OCI-M2 (cell line): ENCODE data around the gene KCNQ1.

Source experiments
- DNase-seq: peaks from one replicate; lab custom pipeline; 2025; ENCODE audit not compliant: unreplicated experiment; lab: John Stamatoyannopoulos, UW

Gene KCNQ1

GRCh38 chr11:2409611-2410468 lies 35.0 kb upstream of the KCNQ1 start:
- no peak for DNase-seq

DNA sequence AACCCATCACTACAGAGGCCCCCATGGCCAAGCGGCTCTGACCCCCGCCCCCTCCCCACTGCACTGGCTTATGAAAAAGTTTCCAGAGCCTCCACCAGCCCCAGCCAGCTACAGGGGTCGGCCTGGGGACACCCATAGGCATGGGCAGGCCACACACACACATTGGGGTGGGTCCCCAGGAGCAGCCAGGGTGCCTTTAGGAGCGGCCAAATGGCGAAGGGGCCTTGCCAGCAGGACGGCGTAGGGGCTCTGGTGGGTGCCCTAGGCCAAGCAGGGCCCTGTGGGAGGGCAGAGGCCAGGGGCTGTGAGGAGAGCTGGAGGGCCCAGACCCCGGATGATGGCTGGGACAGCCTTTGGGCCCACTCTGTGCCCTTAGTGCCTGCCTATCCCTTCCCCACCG lies 34.2 kb upstream of the KCNQ1 start:
- DNase-seq = no peak

DNA sequence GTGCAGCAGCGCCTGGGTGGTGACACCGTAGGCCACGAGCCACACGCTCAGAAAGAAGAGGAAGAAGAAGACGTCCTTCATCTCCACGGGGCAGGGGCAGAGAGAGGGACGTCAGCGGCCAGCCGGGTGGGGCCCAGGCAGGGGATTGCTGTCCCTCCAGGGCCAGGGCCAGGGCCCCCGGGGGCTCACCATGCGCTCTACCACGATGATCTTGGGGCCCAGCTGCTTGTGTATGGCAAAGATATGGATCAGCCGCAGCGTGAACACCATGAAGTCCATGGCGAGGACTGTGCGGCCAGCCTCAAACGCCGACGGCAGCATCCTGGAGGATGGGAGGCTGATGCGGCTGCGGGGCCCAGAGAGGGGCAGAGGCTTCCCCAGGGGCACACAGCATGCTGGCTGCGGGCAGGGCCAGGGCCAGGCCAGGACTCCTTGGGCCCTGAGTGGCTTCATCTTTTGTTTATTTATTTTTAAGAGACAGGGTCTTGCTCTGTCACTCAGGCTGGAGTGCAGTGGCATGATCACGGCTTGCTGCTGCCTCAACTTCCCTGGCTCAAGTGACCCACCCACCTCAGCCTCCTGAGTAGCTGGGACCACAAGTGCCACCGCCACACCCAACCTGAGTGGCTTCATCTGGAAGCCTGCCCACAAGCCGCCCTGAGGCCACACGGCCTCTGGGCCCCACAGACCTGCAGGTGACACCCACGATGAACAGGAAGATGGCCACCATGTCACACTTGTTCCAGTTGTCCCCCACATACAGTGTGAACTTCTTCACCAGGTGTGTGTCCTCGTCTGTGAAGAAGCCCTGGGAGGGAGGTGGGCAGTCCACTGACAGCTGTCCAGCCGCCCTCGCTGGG lies 33.1 kb upstream of the KCNQ1 start:
- no peak for DNase-seq

- DNase-seq = no peak
Observed at GRCh38 chr11:2412323-2412722, 32.5 kb upstream of the KCNQ1 start.

GRCh38 chr11:2413742-2414579 lies 30.8 kb upstream of the KCNQ1 start:
- no peak for DNase-seq

DNA sequence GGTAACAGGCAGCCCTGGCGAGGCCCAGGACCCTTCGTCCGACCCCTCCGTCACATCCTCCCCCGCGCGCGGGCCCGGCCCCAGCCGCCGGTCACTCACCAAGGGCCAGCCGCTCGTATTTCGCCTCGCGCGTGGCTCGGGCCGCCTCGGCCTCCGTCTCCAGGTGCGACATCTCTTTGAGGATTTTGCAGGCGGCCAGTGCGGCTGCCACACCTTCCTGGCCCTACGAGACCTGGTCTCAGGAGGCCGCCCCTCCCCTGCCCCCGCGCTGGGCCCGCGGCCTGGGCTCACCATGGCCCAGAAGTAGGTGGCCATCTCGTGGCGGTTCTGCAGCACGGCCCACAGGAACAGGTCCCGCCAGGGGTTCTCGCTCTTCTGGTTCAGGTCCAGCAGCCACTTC lies 30.2 kb upstream of the KCNQ1 start:
- no peak for DNase-seq

- no peak for DNase-seq
Observed at GRCh38 chr11:2415171-2415570, 29.6 kb upstream of the KCNQ1 start.

DNA sequence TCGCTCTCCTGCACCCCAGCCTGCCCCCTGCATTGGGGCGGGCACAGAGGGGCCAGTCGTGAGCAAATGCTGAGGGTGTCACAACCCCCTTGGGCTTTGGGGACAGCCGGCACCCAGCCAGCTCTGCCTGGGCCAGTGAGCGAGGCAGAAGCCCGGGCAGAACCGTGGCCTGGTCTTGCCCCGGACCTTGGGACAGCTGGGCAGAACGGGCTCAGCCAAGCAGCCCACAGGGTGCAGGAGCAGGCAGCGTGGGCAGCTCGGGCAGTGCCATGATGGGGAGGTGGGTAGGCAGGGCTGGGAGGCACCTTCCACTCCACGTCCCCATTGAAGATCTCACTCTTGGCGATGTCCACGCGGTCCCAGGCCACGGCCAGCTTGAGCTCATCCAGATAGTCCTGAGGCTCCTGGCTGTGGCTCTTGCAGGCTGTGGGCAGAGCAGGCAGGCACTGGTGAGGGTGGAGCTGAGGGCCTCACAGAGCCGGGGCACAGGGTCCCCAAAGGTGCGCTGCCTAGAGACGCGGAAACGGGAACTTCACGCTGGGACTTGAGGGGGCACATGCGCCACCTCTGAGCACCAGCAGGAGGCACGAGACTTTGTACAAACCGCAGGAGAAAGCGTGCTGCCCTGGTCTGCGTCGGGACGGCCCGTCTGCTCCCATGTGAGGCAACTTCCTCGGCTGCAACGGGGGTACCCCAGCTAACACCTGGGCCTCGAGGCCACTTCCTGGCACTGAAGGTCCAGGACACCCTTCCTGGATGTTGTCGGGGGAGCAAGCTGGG lies 29.0 kb upstream of the KCNQ1 start:
- no peak for DNase-seq

- no peak for DNase-seq
Observed at GRCh38 chr11:2416765-2417164, 28.0 kb upstream of the KCNQ1 start.

DNA sequence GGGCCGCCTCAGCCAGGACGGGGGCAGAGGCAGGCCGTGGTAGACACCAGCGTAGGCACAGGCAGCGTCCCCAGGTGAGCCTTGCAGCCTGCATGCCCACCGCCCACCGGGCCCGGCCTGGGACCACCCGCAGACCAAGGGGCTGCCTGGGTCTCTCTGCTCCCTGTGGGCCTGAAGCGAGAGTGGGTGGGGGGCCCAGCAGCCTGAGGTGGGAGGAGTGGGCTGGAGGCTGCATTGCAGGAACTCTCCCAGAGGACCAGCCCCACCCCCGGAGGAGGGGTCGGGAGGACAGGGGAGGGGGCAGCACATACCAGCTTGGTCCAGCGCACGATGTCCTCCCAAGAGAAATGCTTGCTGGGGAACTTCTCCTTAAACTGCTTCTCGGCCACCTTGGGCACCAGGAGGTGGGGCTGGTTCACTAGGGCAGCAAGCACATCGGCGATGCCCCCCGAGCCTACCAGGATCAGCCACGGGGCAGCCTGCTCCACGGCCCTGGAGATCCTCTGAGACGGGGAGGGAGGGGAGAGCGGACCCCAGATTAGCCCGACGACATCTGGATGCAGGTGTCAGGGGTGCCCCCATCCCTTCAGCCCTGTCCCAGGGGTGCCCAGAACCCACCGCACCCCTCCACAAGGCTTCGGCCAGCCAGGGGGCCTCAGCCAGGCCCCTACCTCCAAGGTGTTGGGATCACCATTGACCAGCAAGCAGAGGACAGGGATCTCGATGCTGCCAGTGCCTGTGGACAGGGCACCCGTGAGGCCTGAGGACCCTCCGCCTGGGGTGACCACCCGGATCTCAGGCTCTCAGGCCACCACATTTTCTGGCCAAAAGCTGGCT lies 26.7 kb upstream of the KCNQ1 start:
- DNase-seq = no peak

- DNase-seq = no peak
Observed at GRCh38 chr11:2418693-2419360, 26.0 kb upstream of the KCNQ1 start.

GRCh38 chr11:2419638-2420501 lies 24.9 kb upstream of the KCNQ1 start:
- DNase-seq = no peak

DNA sequence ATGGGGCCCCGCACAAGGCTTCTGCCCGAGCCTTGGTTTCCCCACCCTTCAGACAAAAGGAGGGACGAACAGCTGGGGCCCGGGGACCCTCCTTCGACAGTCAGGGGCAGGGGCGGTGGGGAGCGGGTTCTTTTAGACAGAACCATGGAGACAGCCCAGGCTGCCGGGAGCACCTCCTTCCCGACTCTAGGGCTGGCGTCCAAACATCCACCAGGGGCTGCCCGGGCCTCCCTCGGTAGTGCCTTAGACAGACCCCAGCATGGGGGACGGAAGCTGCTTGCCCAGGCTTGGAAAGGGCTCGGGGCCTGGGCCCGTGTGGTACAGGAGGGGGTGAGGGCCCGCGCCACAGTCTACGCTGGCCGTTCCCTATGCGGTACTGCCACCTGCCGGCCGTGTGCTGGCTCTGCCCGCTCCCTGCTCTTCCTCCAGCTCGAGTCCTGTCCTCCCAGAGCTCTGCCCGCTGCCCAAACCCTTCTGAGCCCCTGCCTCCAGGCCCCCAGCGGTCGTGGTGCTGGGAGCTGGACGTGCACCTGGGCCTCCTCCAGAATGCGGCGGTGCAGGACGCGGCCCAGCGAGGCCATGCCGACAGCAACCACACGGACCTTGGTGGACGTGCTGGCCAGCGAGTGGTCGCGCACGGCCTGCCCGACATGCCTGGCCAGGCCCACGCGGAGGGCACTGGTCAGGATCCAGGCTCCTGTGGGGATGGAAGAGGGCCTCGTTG lies 24.1 kb upstream of the KCNQ1 start:
- peak; percentile 5 for DNase-seq

GRCh38 chr11:2421226-2421994 lies 23.4 kb upstream of the KCNQ1 start:
- DNase-seq = no peak

DNA sequence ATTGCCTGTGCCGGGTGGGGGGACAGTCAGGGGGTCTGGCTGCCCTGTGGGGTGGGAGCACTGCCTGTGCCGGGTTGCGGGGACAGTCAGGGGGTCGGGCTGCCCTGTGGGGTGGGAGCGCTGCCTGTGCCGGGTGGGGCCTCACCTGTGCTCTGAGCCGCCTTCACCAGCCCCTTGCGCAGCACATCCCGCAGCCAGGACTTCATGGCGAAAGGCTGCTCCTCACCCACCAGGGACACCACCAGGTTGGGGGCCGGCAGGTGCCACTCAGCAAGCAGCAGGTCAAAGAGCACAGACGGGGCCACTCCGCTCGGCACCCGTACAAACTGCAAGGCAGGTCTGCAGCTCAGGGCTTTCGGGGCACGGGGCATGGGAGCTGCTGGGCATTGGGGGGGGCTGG lies 22.8 kb upstream of the KCNQ1 start:
- DNase-seq = no peak

GRCh38 chr11:2422461-2423156 lies 22.2 kb upstream of the KCNQ1 start:
- no peak for DNase-seq
